Measurements from ENCODE around the gene RNF150. TPM values are rescaled to one million over a fixed set of nuclear protein-coding genes. Genes with fewer than 3 reads are reported as not detected.
A peak's percentile ranks its signal among the peaks of the same experiment; 100 is the strongest.

Gene RNF150
- total RNA-seq, 1 donor from 2014 or later = 31.2 TPM

DNA sequence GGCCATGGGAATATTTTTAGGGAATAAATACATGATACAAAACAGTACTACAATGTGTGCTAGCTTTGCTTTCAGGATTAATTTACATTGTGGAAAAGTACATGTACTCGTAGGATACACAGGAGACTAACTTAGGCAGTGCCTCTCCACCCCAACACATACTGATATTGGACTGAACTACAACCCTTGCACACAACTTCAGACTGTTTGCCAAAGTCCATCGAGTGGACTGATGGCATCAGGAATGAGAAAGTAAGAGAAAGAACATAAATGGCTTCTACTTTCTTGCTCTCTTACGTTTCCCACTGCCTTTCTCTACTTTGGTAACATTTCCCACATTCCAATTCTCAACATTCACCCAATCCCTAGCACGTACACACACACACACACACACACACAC lies 130.1 kb downstream of the RNF150 start:
- peak overlapping the region; percentile 51 to 71 for H3K27ac ChIP-seq
- H3K4me3 ChIP-seq = no peak overlapping the region
- intact Hi-C loops (cut with DNase I) = loop anchor here (5.0 kb wide), 1 partner anchor 129 kb away; the partner anchor contains the start of gene RNF150
- no peaks in the 10 kb centered on the region for H3K27me3 ChIP-seq
- TF ChIP-seq, protein P1, sequence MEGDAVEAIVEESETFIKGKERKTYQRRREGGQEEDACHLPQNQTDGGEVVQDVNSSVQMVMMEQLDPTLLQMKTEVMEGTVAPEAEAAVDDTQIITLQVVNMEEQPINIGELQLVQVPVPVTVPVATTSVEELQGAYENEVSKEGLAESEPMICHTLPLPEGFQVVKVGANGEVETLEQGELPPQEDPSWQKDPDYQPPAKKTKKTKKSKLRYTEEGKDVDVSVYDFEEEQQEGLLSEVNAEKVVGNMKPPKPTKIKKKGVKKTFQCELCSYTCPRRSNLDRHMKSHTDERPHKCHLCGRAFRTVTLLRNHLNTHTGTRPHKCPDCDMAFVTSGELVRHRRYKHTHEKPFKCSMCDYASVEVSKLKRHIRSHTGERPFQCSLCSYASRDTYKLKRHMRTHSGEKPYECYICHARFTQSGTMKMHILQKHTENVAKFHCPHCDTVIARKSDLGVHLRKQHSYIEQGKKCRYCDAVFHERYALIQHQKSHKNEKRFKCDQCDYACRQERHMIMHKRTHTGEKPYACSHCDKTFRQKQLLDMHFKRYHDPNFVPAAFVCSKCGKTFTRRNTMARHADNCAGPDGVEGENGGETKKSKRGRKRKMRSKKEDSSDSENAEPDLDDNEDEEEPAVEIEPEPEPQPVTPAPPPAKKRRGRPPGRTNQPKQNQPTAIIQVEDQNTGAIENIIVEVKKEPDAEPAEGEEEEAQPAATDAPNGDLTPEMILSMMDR (IDR thresholded peaks at IDR 0.05) = no peak
- DNase-seq (ENCODE audit: low spot score in 2 of 2) = no peak
- H3K36me3 ChIP-seq = no peaks in the 10 kb centered on the region
- H3K4me1 ChIP-seq = peaks cover 0 to 6% of the 10 kb centered on the region in 2 donors
- H3K9me3 ChIP-seq = no peaks in the 10 kb centered on the region

DNA sequence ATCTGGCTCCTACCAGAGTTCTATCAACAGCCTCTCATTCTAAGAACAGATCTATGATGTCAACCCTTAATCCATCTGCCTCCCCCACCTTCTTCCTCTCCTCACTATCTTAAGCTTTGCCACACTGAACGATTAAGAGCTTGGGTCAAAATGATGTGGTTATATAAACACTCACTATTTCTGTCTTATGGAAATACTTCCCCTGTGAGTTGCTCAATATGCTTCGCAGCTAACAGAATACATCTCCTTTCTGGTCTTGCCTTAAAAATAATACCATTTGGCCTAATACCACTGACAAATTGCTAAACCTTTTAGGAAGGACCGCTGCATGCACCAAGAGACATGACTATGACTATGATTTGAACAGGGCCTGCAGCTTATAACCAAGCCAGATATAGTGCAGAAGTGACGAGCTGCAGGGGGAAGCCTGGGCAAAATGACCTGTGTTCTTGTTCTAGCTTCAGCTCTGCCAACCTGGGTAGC lies 130.9 kb downstream of the RNF150 start:
- H3K27ac ChIP-seq = peak overlapping the region; percentile 51 to 71
- TF ChIP-seq, protein P1 (IDR thresholded peaks at IDR 0.05) = no peak
- H3K9me3 ChIP-seq = no peaks in the 10 kb centered on the region
- DNase-seq (ENCODE audit: low spot score in 2 of 2) = no peak
- no peaks in the 10 kb centered on the region for H3K27me3 ChIP-seq
- H3K4me1 ChIP-seq = peaks cover 0 to 6% of the 10 kb centered on the region in 2 donors
- H3K4me3 ChIP-seq = peak overlapping the region in 1 of 2 donors; percentile 12
- H3K36me3 ChIP-seq = no peaks in the 10 kb centered on the region
- intact Hi-C loops (cut with DNase I) = loop anchor here (5.0 kb wide), 1 partner anchor 130 kb away; the partner anchor contains the start of gene RNF150

DNA sequence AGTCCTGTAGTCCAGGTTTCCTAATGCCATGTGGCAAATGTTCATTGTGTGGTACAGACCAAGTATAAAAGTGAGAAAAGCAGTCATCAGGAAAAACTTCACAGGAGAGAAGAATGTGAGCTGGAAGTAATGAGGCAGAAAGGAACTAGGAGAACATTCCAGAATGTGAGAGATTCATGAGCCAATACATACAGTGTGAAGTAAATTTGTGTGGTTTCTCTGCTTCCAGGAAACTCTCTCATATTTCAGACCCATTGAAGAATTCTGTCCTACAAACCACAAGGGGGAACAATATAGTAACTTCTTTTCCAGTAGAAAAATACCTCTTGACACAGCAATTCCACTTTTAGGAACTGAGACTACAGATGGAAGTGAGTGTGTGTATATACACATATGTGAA lies 136.5 kb downstream of the RNF150 start:
- intact Hi-C loops (cut with DNase I) = loop anchor here (5.0 to 10.0 kb wide), 3 partner anchors 134 to 472 kb away; partner anchors contain the start of genes ELMOD2 and TBC1D9
- DNase-seq (ENCODE audit: low spot score in 2 of 2) = no peak
- no peaks in the 10 kb centered on the region for H3K9me3 ChIP-seq
- no peaks in the 10 kb centered on the region for H3K36me3 ChIP-seq
- H3K4me3 ChIP-seq = no peak overlapping the region
- H3K4me1 ChIP-seq = peaks cover 7 to 15% of the 10 kb centered on the region in 2 donors
- TF ChIP-seq, protein P1 (IDR thresholded peaks at IDR 0.05) = no peak
- no peaks in the 10 kb centered on the region for H3K27me3 ChIP-seq
- peak overlapping the region; percentile 9 to 46 for H3K27ac ChIP-seq

DNA sequence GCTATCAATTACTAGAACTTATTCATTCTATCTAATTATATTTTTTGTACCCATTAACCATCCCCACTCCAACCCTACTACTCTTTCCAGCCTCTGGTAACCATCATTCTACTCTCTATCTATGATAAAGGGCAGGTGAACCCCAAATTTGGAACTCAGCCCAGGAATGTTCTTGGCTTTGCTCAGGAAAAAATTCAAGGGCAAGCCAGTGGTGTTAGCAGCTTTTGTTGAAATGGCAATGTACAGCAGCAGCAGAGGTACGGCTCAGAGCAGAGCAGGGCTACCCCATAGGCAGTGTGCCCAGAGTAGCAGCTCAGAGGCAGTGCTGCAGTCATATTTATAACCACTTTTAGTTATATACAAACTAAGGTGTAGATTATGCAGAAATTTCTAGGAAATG lies 138.2 kb downstream of the RNF150 start:
- H3K27ac ChIP-seq = peak overlapping the region; percentile 27 to 46
- no peak for DNase-seq (ENCODE audit: low spot score in 2 of 2)
- TF ChIP-seq, protein P1 (IDR thresholded peaks at IDR 0.05) = no peak
- intact Hi-C loops (cut with DNase I) = loop anchor here (5.0 to 10.0 kb wide), 3 partner anchors 133 to 470 kb away; partner anchors contain the start of genes ELMOD2 and TBC1D9
- no peaks in the 10 kb centered on the region for H3K27me3 ChIP-seq
- H3K4me3 ChIP-seq = no peak overlapping the region
- no peaks in the 10 kb centered on the region for H3K36me3 ChIP-seq
- no peaks in the 10 kb centered on the region for H3K9me3 ChIP-seq
- peaks cover 7 to 15% of the 10 kb centered on the region in 2 donors for H3K4me1 ChIP-seq

DNA sequence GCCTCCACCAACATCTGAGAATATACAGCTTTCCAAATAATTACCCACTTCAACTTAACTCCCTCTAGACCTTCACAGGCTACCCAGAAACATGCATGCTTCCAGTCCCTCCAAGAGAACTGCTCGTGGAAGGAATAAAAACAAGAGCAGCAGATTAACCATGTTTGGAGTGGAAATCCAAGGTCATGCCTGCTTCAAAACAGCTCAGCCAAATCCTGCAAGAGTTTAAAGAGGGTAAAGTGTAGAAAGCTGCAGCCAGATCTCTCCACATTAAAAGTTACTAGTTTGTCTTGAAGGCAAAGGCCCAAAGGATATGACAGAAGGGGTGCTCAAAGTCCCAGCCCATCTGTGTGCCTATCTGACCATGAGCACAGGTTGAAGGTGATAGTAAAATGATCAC lies 139.3 kb downstream of the RNF150 start:
- H3K27ac ChIP-seq = peak overlapping the region; percentile 43 to 46
- H3K4me3 ChIP-seq = peak overlapping the region in 1 of 2 donors; percentile 5
- no peaks in the 10 kb centered on the region for H3K36me3 ChIP-seq
- no peaks in the 10 kb centered on the region for H3K9me3 ChIP-seq
- TF ChIP-seq, protein P1 (IDR thresholded peaks at IDR 0.05) = no peak
- H3K4me1 ChIP-seq = peaks cover 7 to 15% of the 10 kb centered on the region in 2 donors
- intact Hi-C loops (cut with DNase I) = loop anchor here (10.0 kb wide), 1 partner anchor 469 kb away; the partner anchor contains the start of gene ELMOD2
- no peaks in the 10 kb centered on the region for H3K27me3 ChIP-seq
- DNase-seq (ENCODE audit: low spot score in 2 of 2) = no peak

Measured in ascending aorta (tissue), 2 donors.